GM21717 (cell line): Measurements from ENCODE around the gene TRIM2.
"Not testable (repeated sequence)": the region's sequence is repeated elsewhere in the genome, so short reads cannot be mapped to it uniquely, and the experiment has no call there.

ENCODE experiments used
- ATAC-seq: cut with Tn5 transposase; IDR thresholded peaks from one replicate; pipeline ENCODE4 v1.9.1; 2021; ENCODE audit warnings: mild to moderate bottlenecking, moderate library complexity; ENCODE audit not compliant: unreplicated experiment

Gene TRIM2

DNA sequence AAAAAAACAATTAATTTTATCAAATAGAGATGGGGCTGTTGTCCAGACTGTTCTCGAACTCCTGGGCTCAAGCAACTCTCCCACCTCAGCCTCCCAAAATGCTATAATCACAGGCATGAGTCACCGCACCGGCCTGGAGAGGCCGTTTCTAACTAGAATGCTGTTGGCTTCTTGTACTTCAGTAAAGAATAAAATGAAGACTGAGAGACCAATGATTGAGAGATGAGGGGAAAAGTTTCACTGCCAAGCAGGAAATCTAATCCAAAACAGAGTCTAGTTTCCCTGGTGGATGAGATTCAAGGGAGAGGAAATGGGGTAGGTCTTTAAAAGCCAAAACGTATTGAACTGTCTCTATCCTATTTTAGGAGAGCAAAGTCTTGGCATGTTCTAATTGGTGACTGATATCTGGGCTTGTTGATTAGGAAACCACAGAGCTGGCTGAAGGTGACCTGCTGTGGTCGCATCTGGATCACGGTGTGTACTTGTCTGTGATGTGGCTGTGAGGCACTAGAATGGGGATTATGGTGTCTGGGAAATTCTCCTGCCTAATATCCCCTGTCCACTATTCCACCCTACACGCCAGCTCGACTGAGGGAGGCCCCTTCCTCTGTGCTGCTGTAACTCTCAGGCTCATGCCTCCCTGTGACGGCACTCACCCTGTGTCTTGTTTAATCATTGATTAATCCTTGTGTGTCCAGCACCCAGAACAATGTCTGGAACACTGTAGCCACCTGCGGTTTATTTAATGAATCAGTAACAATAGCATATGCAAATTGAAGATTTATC, 15.0 kb upstream of the TRIM2 start:
- ATAC-seq: no peak

DNA sequence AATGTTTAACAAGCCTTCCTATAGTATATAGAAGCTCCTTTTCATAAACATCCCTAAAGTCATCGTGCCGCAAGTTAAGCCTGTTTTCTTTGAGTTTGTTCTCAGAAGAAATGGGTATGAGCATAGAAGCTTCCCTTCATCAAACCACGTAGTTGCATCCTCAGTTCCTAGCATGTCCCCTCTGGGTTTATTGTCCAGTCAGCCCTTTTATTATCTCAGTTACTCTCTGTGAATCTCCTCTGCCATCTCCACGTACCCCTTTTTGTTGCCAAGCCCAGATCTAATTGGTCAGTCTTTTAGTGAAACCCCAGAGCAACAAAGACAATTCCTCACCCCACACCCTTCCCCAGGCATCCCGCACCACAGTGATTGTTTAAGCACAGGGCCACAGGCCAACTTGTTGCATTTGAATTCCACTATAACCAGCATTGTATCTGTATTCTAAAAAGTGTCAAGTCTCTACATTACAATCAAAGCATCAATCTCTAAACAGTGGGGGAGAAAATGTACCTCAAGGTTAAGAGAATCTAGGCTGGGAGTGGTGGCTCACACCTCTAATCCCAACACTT, 12.4 kb upstream of the TRIM2 start:
- ATAC-seq: no peak

DNA sequence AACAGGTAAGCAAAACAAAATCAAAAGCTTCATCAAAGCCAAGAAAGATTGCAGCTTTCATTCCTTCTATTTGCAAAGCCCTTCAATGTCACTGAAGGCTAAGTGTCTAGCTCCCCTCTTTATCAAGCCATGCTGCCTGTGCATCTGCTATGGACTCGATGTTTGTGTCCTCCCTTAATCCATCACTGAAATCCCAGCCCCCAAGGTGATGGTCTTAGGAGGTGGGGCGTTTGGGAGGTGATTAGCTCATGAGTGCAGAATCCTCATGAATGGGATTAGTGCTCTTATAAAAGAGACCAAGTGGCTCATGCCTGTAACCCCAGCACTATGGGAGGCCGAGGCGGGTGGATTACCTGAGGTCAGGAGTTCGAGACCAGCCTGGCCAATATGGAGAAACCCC, 6.9 kb upstream of the TRIM2 start:
- ATAC-seq: no peak

DNA sequence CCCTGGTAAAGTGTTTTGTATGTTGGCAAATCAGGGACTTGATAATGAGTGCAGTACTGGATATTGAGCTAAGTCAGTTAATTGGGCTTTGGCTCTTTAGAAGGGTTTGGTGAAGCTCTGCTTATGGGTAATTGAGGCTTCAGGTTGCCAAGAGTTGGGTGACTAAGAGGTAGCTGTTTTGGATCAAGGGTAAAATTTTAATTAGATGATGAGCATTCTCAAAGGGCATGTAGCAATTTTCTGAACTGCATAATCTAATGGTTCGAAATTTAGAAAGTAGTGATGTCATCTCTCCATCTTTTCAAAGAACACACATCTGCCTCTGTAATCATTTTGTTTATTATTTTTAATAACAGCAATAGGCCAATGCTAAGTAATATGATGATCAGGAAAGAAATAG, 5.5 kb upstream of the TRIM2 start:
- ATAC-seq: no peak

DNA sequence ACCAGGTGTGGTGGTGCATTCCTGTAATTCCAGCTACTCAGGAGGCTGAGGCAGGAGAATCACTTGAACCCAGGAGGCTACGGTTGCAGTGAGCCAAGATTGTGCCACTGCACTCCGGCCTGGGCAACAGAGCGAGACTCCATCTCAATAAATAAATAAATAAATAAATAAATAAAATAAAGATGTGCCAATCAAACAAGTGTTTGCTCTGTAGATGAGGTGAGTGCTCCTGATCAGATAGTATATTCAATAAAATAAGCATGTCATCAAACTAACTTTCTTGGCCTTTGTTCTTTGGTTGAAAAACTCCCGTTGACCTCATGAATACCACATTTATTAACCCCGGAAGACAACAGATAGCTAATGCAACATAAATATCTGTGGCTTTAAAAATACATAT, 497 bp upstream of the TRIM2 start:
- ATAC-seq: not testable (repeated sequence)

DNA sequence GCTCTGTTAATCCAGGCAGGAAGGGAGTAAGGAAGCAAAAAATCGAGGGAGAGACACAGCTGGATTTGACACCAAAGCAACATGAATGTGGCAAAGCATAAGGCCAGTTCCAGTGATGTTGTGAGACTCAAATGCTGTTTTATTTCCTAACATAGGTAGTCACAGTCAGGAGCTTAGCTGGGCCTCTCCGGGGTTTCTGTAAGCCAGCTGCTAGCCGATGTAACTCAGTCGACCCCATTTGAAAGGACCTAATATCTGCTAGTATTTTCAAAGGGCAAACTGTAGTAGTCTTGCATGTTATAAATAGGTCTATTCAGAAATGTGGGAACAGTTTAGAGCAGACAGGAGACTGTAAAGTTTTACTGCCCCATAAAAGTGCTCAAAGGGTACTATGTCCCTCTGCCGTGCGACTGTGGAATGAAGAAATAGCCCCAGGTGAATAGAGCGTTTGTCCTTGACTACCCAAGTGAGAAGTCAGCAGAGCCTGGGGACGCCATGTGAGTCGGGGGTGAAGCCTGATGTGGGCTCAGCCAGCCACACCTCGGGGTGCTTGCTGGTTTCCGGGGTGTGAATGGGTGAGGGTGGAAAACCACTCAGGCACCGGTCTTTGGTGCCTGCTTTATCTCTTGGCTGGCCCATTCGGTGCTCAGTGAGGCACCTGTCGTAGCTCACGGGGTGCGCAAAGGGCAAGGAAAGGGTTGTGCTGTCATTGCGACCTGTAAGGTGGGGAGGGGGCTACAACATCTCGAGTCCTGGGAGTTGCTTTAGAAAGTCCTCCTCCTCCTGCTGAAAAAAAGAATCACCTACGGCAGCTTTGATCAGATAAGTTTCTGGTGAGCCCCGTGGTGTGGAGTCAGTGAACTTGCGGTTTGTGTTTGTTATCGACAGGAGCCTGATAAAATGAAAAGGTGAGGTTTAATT, 745 bp downstream of the TRIM2 start:
- no peak for ATAC-seq

DNA sequence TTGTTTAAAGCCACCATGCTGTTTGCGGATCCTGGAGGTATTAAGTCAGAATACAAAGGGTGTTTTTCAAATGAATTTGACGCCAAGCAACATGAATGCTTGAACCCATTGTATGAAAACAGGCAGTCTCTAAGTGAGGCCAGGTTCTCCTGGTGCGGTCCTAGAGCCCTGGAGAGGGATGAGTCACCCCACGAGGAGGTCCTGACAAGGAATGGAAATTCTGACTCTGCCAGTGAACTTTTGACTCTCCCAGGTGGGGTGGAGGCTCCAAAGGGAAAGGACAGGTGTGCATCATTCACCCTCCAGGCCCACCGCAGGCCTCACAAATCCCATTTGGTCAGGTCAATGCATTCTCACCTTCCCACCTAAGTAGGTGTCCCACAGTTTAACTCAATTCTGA, 1.5 kb downstream of the TRIM2 start:
- no peak for ATAC-seq

DNA sequence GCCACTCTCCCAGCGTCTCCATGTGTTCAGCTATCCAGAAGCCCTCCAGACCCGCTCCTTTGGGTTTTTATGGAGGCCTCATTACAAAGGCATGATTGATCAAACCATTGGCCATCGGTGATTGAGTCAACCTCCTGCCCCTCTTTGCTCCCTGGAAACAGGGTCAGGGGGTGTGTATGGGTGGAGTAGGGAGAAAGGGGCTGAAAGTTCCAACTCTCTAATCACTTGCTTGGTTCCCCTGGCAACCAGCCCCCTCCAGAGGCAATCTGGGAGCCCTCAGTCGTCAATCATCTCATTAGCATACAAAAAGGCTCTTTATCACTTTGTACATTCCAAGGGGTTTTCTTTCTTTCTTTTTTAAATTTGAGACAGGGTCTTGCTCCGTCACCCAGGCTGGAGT, 2.3 kb downstream of the TRIM2 start:
- no peak for ATAC-seq

DNA sequence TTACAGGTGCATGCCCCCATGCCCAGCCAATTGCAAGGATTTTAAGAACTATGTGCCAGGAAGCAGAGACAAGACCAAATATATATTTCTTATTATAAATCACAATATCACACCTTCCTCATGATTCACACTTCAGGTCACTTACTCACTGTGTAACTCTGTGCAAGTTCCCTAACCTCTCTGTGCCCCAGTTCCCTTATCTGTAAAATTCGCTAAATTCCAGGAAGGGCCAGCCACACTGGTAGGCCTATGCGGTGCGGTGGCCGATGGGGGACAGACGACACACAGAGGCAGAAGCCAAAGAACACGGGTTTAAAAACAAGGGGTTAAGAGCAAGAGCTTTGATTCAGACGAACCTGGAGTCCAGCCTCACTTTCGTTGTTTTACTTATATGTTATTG, 2.8 kb downstream of the TRIM2 start:
- no peak for ATAC-seq

DNA sequence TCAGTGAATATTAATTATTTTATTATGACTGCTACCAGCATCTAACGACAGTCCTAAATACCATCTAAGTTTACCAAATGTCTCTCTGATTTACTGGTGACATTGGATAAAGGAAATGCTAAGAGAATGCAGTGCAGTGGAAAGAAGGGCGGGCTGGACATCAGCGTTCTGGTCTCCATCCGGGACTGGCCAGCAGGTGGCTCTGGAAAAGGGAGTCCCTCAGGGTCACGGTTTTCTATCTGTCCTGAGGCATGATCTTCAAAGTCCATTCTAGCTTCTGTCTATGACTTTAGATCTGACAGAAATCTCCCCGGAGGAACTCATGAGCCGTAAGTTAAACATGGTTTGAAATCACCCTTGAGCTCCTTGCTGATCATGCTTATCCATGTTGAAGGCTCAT, 3.3 kb downstream of the TRIM2 start:
- no peak for ATAC-seq

DNA sequence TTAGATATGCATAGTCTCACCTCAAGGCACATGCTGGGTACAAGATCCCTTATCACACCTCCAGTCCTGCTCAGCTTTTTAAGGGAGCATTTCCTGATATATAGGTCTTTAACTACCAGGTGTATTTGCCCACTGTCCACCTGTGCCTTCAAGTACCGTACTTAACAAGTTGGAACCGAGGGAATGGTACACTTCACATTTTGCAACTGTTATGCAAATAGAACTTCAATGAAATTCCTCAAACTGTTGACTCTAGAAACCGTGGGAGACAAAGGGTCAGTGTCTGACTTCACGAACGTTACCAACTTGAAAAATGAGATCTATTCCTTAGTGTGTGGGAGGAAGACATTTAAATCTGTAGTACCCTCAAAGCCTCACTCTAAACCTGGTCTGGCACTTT, 5.2 kb downstream of the TRIM2 start:
- ATAC-seq: no peak

DNA sequence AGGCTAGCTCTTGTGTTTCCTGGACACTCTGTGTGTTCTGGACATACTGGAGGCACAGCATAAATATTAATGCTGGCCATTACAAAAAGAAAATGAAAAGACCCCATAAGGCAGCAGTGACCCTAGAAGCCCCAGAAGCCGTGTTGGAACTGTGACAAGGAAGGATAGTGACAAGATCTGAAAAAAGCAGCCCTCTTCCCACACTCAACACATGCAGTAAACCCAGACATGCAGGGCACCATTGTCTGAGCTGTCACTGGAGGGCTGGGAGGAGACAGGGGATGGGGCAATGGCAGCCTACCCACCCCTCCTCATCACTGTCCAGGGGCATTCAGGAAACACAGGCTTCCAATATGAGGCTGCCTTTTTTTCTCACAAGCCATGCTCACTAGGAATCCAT, 6.5 kb downstream of the TRIM2 start:
- no peak for ATAC-seq

DNA sequence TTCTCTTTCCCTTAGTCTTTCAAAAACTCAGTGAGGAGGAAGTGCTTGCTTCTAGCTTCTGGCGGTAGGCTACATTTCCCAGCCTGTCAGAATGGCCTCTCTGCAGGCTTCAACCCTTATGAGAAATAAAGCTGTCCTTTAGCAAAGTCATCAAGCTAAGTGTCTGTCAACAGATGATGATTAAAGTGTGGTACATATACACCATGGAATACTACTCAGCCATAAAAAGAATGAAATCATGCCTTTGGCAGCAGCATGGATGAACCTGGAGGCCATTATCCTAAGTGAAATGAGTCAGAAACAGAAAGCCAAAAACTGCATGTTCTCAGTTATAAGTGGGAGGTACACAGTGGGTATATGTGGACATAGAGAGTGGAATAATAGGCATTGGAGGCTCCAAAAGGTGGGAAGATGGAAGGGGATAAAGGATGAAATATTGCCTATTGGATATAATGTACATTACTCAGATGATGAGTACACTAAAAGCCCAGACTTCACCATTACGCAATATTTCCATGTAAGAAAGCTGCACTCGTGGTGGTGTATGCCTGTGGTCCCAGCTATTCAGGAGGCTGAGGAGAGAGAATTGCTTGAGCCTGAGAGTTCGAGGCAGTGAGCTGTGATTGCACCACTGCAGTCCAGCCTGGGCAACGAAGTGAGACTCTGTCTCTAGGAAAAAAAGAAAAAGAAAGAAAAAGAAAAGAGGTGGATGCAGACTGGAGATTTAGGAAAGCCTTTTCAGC, 7.9 kb downstream of the TRIM2 start:
- ATAC-seq: no peak

DNA sequence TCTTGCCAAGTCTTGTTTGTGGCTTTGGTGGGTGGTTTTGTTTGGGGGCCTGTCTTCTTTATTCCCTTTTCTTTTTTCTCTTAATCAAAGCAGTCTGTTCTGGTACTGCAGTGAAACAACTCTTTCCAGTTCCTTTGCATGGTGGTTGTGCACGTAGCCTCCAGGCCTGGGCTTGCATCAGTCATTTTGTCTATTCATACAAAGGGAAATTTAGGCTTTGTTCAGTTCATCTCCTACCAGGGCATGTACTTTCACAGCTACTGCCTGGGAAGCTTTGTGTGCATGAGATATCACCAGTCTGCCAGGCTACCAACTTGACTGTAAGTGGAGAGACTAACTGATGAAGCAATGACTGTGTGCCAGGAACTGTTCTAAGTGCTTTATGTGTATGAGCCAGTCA, 8.5 kb downstream of the TRIM2 start:
- no peak for ATAC-seq

DNA sequence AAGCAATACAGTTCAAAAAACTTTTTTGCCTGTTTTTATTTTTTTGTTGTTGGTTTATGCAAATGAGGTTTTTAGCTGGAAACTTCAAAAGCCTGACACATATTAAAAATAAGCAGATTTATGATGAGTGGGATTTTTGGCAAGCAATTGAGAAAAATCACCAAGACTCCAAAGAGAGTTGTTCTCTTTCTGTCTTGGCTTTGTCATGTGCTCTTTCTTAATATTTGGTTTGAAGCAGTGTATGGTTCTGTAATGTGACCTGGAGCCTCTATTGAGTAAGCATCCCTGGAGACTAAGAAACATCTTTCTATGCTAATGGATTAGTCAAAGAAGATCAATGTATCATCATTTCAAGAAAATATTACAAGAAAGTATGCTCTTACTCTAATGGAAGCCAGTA, 11.7 kb downstream of the TRIM2 start:
- no peak for ATAC-seq

DNA sequence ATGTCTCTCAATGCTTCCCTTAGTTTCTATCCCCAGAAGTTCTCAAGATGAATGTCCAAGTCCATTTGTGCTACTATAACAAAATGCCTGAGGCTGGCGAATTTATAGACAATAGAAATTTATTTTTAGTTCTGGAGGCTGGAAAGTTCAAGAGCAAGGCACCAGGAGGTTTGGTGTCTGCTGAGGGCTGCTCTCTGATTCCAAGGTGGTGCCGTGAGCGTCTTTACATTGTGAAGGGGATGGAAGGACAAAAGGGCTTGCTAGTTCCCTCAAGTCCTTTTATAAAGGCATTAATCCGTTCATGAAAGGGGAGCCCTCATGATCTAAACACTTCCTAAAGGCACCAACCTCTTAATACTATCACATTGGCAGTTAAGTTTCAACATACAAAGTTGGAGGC, 12.3 kb downstream of the TRIM2 start:
- no peak for ATAC-seq

DNA sequence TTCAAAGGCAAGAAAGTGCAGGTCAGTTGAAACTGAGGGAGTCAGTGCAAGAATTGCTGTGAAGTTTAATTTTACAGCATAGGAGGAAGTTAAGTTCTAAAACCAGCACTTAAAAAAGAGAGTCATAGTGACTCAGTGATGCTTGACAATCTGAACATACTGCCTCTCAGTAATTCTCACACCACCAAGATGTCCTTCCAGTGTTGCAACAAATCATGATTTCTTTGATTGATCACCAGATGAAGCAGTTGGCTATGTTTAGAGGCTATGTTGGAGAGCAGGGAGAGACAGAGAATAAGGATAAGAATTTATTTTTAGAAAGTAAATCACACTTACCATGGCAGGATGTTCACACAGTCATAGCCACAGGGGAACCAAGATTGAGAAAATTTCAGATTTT, 13.2 kb downstream of the TRIM2 start:
- ATAC-seq: no peak

DNA sequence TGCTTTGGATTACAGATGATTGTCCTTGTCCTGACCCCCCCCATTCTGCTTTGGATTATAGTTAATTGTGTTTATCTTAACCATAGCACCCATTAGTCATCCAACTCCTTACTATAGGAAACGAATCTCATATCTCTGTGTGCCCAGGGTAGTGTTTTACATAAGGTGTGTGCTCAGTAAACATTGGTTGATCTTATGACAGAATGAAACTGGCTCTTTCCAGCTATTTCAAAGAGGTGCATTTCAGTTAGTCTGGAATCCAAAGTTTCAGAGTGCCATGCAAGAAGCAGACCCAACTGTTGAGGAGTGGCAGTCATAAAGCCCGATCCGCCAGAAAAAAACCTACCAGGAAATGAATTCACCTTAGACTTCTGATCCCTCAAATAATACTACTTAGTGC, 14.7 kb downstream of the TRIM2 start:
- no peak for ATAC-seq

DNA sequence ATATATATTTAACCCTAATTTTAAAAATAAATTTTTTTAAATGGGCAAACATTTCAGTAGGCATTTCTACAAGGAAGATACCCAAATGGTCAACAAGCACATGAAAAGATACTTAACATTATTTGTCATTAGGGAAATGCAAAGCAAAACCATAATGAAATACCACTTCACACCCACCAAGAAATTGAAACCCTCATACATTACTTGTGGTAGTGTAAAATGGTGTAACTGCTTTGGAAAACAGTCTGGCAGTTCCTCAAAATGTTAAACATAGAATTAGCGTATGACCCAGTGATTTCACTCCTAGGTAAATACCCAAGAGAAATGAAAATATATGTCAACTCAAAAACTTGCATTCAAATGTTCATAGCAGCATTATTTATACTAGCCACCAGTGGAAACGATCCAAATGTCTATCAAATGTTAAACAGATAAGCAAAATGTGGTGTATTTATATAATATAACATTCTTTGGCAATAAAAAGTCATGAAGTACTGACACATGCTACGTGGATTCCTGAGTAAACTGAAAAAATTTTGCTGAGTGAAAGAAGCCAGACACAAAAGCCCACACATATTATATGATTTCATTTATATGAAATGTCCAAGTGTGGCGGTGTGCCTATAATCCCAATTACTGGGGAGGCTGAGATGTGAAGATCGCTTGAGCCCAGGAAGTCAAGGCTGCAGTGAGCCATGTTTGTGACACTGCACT, 16.6 kb downstream of the TRIM2 start:
- ATAC-seq: no peak
